HG03575 (cell line): ENCODE data around the gene CRX.
"Not testable (repeated sequence)": the region's sequence is repeated elsewhere in the genome, so short reads cannot be mapped to it uniquely, and the experiment has no call there.

ENCODE experiments used
- ATAC-seq: cut with Tn5 transposase; IDR thresholded peaks from one replicate; pipeline ENCODE4 v1.9.1; 2021; ENCODE audit not compliant: unreplicated experiment, insufficient number of reproducible peaks, low FRiP score; ENCODE audit errors: extremely low read depth

Gene CRX

DNA sequence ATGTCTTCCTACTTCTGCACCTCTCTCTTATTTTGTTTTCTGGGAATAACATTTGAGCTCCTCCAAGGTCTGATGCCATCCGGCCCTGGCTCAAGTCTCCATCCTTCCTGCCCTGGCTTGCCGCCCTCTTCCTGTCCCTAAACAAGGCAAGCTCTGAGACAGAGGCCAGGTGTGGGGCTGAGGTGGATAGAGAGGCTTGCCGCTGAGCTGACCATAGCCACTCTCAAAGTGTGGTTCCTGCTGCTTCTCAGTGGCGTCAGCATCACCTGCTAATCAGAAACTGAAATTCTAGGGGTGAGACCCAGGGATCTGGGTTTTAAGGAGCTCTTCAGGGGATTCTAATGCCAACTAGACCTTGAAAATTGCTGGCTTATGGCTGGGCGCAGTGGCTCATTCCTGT, 31.3 kb downstream of the CRX start:
- no peak for ATAC-seq

DNA sequence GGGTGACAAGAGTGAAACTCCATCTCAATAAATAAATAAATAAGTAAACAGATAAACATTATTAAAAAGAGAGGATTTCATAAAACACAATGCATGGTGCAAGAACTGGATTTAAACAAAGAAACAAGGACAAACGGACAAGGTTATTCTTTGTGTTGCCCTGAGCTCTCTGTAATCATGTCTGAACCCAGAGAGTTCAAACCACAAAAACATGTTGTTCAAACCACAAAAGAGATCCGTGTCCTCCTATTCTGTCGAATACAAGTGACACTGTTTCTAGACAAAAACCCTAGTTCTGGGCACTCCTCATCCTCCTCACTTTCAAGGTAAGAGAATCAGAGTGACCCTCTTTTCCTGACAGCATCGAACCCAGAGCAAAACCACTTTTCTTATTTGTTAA, 32.7 kb downstream of the CRX start:
- ATAC-seq, result no peak

DNA sequence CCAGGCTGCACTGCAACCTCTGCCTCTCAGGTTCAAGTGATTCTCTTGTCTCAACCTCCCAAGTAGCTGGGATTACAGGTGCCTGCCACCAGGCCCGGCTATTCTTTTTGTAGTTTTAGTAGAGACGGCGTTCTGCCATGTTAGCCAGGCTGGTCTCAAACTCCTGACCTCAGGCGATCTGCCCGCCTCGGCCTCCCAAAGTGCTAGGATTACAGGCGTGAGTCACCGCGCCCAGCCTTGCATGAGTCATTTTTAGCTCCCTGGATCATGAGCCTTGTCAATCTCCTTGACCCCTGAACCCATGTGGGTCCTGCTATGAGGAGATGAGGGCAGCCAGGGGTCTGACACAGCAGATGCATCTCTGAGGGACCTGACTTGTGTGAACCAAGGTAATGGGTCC, 36.5 kb downstream of the CRX start:
- ATAC-seq, result not testable (repeated sequence)

DNA sequence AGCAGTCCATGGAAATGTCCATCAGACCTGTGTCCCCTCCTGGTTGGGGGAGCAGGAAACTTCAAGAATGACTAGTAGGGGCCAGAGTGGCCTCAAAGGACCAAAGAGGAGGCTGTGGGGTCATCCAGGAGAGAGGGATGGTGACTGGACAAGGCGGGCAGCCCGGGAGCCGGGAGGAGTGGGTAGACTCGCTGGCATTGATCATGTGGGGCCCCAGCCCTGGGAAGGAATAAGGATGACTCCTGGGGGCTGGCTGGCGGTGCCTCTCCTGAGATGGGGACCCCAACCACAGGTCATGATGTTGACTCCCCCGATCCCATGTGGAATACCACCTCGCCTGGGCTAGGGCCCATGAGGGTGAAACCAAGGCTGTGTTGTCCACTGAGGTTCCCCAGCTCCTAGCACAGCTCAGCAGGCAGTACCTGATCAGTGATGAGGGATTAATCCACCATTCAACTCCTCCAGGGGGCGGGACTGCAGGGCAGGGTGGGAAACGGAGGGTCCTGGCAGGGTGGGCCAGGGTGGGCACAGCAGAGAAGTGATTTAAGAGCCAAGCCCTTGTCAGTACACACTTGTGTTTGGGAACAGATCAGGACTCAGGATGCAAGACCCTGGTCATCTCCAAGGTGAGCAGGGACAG, 37.0 kb downstream of the CRX start, which contains the start of gene TPRX2:
TSS of gene TPRX2 (plus strand) at position 590 of the 640 bp plus-strand sequence. CDS start at position 602, 12 bp downstream.
- not testable (repeated sequence) for ATAC-seq

DNA sequence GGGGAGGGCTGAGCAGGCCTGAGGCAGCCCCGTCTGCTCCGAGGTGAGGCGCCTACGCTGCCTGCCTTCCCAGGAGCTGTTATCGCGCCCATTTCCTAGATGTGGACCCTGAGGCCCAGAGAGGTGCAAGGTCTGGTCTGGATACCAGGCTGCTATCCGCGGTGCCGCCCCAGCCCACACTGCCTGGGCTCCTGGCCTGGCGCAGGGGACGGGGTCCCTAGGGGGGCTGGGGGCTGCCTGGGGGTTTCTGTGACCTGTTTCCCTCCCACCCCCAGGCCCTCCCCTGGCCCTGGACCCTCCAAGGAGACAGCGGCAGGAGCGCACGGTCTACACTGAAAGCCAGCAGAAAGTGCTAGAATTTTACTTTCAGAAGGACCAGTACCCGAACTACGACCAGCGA, 38.1 kb downstream of the CRX start:
- ATAC-seq, result not testable (repeated sequence)

DNA sequence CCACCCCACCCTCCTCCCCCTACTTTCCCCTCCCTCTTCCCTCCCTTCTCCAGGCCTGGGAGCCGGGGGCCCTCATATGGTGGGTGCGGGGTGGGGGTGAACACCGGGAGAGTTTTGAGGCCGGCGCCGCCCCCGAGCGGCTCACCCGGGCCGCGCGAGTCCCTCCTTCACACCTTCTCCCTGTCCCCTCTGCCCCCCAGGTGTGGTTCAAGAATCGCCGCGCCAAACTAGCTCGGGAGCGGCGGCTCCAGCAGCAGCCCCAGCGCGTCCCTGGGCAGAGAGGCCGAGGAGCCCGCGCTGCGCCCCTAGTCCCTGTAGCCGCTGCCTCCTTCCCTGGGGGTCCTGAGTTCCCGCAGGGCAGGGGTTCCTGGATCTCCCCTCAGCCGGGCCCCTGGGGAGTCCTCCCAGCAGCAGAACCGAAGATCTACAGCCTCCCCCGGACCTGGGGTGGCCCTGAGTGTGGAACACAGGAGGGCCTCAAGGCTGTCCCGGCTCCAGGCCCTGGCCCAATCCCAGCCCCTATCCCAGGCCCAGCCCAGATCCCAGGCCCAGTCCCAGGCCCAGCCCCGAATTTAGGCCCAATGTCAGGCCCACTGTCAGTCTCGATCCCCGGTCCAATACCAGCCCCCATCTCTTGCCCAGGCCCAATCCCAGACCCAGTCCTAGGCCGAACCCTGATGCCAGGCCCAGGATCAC, 39.0 kb downstream of the CRX start:
- ATAC-seq, result no peak

DNA sequence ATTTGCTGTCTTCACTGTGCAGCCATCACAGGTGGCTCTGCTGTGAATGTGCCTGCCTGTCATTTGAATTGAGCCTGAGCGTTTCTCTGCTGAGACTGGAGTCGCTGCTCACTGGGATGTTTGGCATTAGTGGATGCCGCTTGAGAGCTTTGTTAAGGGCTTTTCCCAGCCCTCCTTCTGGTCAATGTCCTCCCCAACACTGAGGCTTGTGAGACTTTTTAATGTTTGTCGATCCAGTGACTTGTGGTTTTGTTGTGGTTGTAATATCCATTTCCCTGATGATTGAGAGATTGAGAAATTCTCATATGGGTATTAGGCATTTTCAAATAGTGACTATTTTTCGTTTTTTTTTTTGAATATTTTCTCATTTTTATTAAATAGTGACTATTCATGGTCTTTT, 39.9 kb downstream of the CRX start:
- ATAC-seq, result no peak

DNA sequence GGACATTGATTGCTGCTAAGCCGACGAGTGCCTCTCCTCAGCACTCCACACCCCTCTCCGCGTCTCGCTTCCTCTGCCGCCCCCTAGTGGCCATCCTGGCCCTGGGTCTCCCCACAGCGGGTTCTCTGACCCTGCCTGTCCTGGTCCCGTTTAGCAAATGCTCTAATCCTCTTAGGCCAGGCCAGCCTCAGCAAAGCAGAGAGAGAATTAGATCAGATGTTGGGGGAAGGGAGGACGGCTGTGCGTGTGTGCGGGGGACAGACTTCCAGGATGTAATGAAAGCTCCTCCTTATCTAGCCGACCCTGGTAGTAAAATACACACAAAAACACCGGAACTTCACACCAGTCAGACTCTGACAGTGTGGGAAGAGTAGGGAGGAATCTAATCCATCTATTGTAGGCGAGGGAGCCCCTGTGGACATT, 41.8 kb downstream of the CRX start:
- ATAC-seq, result no peak

DNA sequence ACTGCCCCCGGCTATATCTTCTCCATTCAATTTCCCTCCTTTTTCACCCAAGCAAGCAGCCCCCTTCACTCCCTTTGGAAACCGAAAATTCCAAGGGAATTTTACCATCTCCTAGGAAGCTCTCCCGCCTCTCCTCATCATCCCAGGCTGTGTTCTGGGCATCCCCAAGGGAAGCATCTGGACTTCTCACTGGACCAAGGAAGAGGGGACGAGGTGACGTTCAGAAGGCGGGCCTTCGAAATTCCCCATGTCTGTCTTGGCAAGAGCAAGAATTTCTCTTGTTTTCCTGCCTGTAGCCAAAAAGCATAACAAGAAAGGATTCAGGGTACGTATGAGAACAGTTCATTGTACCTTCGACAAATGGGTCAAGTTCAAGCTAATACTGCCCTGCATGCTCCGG, 43.4 kb downstream of the CRX start:
- ATAC-seq, result no peak

DNA sequence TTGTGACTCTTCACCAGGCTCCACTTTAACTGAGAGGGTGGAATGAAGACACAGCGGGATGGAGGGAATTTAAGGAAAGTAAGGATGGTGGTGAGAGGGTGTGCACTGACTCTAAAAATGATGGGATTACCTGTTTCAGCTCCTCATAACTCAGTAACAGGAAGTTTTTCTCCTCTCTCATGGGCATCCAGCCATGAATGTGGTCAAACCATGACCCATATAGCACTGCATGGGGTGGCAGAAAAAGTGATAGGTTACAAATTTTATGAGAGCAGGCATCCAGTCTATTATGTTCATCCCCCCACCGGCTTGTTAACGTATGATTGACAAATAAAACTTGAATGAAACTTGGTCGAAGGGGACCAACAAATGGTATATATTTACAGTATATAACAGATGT, 57.2 kb downstream of the CRX start:
- ATAC-seq, result no peak

DNA sequence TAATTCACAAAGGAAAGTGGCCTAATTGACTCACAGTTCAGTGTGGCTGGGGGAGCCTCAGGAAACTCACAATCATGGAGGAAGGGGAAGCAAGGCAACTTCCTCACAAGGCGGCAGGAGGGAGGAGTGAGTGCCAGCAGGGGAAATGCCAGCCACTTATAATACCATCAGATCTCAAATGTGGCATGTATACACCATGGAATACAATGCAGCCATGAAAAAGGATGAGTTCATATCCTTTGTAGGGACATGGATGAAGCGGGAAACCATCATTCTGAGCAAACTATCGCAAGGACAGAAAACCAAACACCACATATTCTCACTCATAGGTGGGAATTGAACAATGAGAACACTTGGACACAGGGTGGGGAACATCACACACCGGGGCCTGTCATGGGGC, 57.6 kb downstream of the CRX start:
- ATAC-seq, result not testable (repeated sequence)

DNA sequence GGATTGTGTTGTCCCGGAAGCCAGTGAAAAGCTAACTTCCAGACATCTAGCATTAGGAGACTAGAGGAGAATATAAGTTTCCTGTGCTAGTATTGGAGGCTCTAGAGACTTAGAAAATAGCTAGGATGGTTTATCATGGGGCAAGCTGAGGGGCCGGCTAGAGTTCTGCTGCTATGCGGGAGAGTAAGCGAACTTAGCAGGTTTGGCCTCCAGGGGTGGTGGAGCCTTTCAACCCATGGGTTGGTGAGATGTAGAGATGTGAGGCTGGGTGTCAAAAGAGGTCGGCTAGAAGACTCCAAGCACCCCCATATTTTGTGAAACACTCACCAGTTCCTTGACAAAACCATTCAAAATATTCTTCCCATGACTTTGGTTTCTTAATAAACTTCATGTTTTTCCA, 60.0 kb downstream of the CRX start:
- no peak for ATAC-seq

DNA sequence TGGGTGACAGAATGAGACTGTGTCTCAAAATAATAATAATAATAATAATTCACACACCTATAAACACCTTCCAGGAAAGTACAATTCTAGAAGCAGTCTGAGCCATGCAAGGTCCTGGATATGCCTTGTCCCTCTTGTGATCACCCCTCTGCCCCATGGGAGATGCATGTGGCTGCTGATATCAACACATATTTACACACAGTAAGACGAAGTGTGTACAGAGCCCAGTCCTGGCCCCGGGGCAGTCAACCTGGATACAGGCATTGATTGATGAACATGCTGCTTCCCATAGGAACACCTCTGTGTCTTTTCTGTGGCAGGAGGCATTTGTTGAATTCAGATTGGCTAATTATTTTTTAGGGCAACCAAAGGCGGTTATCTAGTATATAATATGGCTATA, 61.2 kb downstream of the CRX start:
- no peak for ATAC-seq

DNA sequence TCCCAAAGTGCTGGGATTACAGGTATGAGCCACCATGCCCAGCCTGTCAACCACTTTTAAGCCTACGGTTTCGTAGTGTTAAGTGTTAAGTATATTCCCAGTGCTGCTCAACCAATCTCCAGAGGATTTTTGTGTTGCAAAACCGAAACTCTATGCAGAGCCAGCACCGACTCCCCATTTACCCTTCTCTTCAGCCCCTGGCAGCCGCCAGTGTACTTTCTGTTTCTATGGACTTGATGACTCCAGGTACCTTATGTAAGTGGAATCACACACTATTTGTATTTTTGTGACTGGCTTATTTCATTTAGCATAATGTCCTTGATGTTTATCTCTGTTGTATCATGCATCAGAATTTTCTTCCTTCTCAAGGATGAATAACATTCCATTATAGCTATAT, 63.3 kb downstream of the CRX start:
- ATAC-seq, result no peak

DNA sequence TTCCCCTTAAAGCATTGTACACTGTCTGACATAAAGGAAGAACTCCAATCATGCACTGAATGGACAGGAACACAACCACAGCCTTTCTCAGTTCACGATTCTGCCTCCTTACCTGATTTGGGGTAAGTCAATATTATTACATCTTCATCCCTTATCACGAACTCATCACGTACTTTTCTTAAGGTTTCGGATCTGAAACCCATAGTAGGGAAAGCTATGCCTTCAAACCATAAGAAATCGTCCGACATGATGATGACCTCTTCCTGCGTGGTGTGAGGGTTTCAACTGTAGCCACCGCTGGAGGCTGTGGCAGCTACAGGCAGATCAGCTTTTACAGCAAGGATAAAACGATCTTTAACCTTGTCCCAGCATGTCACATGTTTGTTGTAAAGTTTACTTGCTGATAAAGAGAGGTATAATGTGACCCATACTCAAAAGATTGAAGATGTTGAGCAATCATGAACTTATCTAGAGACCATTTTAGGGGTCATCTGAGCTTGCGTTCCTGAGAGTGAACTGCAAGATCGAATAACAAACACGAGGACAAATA, 64.3 kb downstream of the CRX start, which contains the start of gene SULT2A1:
TSS of gene SULT2A1 (minus strand) at position 306 of the 550 bp plus-strand sequence. CDS start at position 248, 58 bp downstream.
- ATAC-seq, result no peak

DNA sequence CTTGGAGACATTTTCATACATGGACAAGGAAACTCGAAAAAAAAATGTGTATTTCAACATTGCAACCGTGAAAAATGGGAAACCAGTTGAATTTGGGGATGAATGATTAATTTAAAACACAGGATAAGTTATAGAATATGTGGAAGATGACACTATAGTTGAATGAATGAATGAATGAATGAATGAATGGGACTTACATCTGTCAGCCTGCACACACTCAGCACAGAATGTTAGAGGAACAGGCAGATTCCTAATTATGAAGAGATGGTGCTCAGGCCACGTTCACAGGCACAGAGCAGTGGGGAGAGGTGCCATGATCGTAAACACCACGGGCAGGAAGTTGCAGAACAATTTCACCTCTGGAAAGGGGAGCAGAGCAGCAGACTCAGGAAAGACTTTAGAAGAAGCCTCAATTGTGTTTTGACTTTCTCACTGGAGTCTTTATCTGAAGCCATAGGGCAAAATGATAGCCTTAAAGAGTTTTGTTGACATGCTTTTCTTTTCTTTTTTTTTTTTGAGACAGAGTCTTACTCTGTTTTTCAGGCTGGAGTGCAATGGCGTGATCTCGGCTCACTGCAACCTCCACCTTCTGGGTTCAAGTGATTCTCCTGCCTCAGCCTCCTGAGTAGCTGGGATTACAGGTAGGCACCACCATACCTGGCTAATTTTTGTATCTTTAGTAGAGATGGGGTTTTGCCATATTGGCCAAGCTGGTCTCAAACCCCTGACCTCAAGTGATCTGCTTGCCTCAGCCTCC, 69.3 kb downstream of the CRX start:
- ATAC-seq, result no peak

DNA sequence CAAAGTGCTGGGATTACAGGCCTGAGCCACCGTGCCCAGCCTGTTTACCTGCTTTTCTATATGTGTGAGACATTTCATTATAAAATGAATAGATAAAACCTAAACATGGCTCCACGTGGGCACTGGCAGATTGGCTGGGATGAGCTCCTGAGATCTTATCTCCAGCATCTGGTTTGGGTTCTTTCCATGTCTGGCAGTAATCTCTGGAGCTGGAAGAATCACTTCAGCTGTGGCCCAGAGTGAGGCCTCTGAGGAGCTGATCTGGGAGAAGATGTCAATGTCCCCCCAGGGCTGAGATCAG, 69.8 kb downstream of the CRX start:
- ATAC-seq, result no peak

DNA sequence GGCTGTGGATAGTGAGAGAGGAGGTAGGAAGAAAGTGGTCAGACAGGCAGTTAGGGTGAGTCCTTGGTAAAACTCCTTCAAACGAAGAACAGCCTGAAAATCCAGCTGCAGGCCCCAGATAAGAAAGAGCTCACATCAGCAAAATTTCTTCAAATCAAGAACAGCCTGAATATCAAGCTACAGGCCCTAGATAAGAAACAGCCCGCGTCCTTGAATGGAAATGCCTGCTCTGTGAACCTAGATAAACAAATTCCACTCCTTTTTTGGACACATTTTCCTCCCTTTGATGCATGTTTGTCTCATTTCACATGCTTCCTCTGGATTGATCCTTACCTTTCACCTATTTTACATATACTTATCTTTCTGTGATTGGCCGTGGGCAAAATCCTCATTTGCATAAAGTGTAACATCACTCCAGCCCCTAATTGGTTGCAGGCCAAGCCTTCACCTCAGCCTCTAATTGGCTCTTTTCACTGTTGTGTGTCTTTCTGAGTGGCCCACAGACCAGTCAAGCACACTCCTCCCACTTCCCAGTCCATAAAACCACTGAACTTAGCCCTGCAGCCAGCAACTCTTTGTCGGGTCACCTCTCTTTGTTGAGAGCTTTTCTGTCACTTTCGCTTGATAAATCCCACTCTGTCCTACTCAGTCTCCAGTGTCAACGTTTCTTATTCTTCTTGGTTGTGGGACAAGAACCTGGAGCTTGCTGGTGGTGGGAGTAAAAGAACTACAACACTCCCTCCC, 70.4 kb downstream of the CRX start:
- no peak for ATAC-seq
